HG03575 (cell line): ENCODE results near the gene ZNF202.
"Not testable (repeated sequence)": the region's sequence is repeated elsewhere in the genome, so short reads cannot be mapped to it uniquely, and the experiment has no call there.

Experiments
- ATAC-seq: cut with Tn5 transposase; IDR thresholded peaks from one replicate; pipeline ENCODE4 v1.9.1; 2021; ENCODE audit not compliant: unreplicated experiment, insufficient number of reproducible peaks, low FRiP score; ENCODE audit errors: extremely low read depth

ZNF202 gene

DNA sequence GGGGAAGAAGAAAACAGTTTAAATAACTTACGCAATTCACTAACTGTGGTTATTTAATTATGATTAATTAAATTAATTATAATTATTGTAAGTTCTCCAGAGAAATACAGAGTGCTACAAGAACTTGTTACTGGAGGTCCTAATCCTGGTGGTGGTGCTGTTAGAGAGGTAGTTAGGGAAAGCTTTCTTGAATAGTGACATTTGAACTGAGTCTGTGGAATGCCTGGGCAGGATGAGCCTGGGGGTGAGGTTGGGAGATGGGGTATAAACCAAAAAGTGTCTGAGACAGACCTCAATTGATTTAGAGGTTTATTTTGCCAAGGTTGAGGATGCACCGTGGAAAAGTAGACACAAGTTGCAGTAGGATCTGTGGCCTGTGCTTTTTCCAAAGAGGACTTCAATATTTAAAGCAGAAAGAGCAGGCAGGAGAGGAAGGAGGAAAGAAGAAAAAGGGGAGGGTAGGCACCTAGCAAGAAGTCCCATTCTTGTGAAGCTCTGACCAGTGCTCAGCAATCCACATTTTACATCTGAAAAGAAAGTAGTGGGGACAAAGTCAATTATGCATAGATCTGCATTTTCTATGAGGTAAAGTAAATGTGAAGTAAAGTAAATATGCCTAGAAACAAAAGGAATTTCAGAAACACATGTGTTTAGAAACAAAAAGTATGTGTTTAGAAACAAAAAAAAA is 4.4 kb upstream of the ZNF202 start:
- no peak for ATAC-seq

DNA sequence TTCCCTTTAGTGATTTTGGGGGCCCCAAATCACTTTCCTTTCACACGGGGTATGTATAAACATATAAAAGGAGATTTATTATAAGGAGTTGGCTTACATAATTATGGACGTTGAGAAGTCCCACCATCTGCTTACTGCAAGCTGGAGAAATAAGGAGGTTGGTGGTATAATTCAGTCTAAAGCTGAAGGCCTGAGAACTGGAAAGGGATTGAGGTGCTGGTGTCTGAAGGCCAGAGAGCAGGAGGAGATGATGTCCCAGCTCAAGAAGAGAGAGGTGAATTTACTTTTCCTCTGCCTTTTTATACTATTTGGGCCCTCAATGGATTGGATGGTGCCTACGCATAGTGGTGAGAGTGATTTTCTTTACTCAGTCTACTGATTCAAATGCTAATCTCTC is 1.3 kb upstream of the ZNF202 start:
- no peak for ATAC-seq

DNA sequence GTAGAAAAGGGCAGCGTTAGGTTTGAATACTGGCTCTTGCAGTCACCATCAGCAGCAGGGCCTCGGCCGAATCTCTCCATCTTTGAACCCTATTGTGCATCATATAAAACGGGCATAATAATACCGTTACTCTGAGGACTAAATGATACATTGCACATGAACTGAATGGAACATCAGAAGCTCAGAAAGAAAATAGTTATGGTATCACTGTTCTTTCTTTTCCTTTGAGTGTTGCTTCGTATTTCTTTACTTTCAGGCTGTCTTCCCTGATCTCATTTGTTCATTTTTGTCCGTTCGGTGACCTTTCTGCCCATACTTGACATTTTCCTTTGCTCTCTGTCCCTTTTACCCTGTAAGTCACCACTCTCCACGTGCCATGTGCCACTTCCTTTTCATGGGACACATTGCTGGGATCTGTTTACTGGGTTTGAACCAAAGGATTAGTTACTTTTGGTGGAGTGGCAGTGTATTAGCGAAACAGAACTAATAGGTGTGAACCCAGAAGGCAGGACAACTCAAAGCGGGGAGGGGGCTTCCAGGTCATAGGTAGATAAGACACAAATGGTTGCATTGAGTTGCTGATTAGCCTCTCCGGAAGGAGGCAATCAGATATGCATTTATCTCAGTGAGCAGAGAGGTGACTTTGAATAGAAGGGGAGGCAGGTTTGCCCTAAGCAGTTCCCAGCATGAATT is 717 bp upstream of the ZNF202 start:
- no peak for ATAC-seq

DNA sequence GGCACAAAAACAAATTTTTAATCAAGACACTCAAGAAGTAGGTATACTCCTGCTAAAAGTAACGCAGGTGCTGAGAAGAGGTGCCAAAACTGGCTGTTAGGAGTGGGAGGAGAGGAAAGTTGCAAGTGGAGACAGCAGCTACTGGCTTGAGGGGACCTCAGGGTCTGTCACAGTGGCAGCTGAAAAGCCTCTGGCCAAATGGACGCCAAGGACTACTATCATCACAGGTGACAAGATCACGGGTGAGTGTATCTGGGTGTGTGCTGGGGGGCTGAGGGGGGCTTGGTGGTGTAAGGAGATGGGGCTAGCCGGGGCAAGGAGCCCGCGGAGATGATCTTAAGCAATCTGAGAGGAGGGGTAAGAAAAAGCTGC is 687 bp downstream of the ZNF202 start:
- ATAC-seq, result no peak

DNA sequence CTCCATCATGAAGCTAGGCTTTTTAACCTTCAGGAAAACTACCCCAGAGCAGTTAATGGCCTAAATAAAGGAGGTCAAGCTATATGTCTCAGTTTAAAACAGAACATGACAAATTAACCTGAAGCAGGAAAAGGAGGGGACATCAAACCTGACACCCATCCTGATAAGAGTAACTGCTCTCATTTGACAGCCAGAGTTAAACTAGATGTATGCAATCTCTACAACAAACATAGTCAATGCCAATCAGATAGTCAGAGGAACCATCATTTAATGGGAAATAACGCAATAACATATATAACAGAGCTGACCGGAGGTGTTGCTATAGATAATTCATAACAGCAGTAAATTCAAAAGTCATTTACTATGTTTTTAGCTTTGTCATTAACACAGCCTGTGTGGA is 3.1 kb downstream of the ZNF202 start:
- no peak for ATAC-seq

DNA sequence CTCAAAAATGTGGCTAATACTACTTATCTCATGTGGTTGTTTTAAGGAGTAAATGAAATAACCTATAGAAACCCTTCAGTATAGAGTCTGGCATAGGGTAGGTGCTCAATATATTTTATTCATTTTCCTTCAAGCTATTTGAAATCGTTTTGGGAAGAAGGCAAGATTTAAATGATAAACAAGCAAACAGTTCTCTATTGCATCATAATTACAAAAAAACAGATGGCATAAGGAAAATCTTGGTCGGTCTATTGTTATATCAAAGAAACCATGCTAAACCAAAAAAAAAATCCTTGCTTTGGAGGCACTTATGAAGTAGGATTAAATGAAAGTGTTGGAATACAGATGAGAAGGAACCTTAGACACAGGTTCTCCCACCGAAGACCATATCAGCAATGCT is 4.7 kb downstream of the ZNF202 start:
- no peak for ATAC-seq

DNA sequence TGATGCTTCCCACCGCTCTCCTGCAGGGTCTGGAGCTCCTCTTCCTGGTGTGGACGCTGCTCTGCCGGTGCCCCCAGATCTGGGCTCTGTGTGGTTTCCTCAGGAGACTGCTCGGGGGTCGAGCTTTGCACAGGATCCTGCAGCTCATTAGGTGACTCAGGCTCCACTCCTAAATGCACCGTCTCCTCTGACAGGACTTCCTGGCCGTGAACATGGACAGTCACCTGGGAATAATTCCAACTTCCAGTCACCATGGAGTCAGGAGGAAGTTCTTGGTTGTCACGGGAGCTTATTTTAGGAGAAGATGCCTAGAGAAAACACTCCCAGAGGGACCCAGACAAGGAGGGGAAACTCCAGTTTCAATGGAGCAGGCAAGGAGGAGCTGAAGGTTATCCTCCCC is 11.9 kb downstream of the ZNF202 start:
- ATAC-seq, result no peak

DNA sequence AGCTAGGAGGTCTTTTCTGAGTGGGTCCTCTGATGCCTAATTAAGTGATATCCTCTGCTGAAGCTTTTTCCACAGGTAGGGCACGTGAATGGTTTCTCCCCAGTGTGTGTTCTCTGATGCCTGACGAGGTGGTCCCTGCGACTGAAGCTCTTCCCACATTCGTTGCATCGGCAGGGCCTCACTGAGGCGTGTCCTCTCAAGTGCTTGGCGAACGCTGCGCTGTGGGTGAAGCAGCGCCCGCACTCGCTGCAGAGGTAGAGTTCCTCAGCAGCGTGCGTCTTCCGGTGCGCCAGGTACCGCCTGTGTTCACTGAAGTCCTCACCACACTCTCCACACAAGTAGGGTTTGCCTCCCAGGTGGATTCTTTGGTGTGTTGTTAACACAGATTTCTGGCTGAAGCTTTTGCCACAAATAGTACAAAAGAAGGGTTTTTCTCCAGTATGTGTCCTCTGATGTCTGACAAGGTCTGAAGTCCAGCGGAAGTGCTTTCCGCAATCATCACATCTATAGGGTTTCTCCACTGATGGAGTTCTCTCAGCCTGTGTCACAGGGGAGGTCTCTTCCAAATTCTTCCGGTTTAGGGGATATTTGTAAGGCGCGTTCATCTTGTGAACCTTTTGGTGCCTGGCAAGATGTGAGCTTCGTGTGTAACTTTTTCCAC is 15.3 kb downstream of the ZNF202 start:
- no peak for ATAC-seq

DNA sequence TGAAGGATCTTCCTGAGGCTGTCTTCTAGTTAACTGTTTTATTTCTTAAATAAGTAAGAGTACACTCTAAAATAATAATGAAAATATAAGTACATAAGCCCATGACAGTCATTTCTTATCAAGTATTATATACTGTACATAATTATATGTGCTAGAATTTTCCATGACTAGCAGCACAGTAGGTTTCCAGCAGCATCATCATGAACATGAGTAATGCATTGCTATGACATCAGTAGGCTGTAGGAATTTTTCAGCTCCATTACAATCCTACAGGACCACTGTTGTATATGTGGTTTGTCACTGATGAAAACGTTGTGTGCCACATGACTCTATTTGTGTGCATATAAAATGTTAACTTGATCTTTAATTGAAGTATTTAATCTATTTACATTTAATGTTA is 22.0 kb downstream of the ZNF202 start:
- no peak for ATAC-seq

DNA sequence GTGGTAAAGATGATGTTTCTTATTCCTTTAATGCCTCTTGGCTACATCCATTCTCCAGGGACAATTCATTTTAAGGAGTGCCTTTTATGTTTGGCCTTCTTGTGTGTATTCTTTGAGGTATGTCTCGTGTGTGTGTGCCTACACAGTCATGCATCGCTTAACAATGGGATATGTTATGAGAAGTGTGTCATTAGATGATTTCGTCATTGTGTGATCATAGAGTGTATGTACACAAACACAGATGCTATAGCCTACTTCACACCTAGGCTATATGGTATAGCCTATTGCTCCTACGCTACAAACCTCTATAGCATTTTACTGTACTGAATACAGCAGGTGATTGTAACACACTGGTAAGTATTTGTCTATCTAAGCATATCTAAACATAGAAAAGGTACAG is 23.0 kb downstream of the ZNF202 start:
- ATAC-seq, result no peak

DNA sequence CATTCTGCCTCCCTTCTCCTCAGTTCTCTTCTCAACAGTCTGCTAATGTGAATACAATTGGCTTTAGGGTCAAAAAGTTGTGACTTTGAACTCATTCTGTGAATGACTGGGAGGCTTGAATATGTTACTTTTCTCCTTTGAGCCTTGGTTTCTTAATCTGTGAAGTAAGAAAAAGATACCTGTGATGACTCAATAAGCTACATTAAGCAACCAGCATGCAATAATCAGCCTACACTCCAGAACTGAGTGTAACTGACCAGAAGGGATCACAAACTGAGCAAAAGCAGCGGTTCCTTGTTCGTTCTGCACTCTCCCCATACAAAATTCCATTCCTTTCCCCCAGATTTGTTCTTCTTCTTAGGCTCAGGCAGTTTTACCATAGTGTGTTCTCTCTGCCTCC is 23.4 kb downstream of the ZNF202 start:
- ATAC-seq, result no peak

DNA sequence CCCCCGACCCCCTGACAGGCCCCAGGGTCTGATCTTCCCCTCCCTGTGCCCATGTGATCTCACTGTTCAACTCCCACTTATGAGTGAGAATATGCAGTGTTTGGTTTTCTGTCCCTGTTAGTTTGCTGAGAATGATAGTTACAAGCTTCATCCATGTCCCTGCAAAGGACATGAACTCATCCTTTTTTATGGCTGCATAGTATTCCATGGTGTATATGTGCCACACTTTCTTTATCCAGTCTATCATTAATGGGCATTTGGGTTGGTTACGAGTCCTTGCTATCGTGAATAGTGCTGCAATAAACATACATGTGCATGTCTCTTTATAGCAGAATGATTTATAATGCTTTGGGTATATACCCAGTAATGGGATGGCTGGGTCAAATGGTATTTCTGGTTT is 28.8 kb downstream of the ZNF202 start:
- ATAC-seq, result not testable (repeated sequence)

DNA sequence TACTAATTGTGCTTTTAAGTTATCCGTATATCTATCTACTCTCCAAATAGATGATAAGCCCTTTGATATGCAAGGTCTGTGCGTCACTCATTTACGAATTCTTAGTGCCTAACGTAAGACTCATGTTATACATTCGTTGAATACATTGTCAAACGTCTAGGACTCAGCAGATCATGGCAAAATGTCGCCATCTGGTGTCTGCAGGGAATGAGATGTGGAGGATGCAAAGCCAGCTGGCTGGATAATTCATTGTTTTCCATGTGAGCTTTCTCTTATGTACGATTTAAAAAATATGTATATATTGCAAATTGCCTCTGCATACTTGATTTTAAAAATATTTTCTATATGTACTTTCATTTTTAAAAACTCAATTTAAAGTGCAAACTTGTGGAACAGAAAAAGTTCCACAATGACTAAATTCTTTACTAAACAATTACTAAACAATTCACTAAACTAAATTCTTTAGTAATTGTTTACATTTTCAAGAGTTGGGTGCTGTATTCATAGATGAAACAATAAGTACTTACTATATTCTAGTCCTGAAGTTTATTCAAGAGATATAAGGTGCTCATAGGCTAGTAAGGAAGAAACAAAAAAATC is 33.8 kb downstream of the ZNF202 start:
- ATAC-seq, result no peak

DNA sequence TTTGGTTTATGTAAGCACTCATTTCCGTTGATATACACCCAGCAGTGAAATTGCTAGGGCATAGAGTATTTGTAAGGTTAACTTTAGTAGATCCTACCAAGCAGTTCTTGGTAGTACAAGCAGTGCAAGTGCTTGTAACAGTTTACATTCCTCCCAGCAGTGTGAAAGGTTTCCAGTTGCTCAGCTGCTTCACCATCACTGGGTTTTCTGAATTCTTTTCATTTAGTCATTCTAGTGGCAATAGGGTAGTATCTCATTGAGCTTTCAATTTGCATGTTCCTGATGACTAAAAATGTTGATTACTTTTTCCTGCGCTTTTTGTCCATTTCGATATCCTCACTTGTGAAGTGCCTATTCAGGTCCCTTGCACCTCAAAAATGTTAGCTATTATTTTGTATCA is 34.3 kb downstream of the ZNF202 start:
- ATAC-seq, result no peak

DNA sequence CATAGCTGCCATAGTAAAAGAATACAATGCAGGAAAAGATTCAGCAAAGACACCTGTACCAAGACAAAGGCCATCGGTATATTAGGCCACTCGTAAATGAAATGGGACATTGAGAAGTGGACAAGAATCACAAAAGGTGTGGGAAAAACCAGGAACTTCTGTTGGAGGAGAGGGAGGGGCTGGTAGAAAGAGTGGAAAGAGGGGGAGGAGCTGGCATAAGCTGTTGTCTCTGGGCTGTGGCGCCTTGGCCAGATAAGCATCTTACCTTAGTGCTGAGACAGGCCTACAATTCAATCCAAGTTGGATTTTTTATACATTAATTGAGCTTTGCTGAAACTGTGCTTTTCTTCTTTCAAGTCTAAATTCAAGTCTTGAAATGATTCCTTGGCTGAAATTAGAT is 37.1 kb downstream of the ZNF202 start:
- no peak for ATAC-seq

DNA sequence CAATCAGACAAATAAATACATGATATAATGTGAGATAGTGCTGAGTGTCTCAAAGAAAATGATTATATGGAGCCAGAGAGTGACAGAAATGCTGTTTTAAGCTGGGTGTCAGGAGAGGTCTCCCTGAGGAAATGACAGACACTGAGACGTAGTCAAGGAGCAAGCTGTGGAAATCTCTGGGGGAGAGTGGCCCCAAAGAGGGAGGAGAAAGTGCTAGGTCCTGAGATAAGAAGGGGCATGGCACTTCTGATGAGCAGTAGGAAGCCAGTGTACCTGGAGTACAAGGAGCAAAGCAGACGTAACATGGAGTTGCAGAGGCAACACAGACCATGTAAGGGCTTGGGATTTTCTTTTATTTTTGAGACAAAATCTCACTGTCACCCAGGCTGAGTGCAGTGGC is 38.8 kb downstream of the ZNF202 start:
- no peak for ATAC-seq

DNA sequence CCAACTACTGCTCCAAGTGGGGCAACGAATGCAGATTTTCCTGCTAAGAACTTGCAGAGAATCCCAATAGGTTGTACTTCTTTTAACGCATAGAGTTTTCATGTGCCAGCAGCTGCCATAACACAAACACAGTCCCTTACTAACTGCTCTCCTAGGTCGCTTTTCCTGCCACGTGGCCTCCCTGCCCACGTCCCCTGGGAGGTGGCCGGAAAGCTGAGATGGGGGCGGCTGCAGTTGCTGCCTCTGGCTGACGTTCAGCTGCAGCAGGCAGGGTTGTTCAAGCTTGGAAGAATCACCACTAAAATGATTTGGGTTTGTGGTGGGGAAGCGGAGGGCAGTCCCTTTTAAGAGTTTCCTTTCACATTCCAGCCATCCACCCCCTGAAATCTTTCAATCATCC is 39.3 kb downstream of the ZNF202 start:
- no peak for ATAC-seq

DNA sequence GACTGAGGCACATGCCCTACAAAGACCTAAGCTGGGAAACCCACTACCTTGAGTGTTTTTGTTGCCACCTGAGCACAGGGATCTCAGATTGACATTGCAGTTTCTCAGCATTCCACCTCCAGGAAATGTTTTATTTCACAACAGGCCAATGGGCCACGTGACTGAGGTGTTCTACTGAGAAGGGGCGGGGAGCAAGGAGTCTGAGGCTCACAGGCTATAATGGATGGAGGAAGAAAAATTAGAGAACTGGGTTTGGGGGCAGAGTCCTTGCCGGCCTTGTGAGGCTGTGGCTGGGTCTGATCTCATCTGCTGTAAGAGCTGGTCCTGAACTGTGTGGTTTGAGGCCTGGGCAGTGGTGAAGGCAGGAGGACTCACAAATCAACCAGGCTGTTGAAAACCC is 40.7 kb downstream of the ZNF202 start:
- ATAC-seq, result no peak

DNA sequence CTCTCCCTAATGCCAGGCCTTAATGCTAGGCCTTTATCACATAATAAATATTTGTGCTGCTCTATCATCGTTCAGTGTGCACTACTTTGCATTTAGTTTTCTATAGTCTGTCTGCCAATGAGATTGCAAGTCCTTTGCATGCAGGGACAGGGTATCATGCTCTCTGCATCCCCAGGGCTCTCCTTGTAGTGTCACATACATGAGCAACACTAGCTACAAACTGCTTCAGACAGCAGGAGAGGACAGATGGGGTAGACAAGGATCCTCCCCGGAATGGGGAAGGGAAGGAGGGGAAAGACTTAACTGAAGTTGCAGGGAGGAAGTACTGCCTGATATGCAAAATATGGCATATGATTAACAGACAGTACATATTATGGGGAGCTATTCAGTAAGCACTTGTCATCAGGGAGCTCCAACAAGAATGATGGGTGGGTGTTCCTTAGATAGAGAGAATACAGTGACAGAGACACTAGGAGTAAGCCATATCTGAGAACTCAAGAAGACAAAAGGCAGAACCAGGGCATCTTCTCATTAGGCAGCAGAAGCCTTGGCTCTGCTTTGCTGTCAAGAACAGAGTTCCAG is 42.8 kb downstream of the ZNF202 start:
- no peak for ATAC-seq

DNA sequence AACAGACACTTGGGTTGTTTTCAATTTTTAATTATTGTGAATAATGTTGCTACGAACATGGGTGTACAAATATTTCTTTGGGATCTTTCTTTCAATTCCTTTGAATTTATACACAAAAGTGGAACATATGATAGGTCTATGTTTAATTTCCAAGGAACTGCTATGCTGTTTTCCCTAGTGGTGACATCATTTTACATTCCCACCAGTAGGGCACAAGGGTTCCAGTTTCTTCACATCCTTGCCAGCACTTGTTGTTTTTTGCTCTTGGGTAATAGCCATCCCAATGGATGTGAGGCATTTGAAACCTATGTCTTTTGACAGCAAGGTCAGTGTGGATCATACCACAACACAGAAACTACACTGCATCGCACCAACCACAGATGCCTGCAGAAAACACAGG is 45.3 kb downstream of the ZNF202 start:
- ATAC-seq, result no peak
